NCI-H1092 (cell line): ENCODE measurements around the gene DUS4L.
"Not testable (repeated sequence)": the region's sequence is repeated elsewhere in the genome, so short reads cannot be mapped to it uniquely, and the experiment has no call there.

Source experiments
- DNase-seq: peaks from one replicate; lab custom pipeline; 2025; lab: John Stamatoyannopoulos, UW

The DUS4L gene

GRCh38 chr7:107563775-107564552 lies at the start of gene DUS4L, which contains the start of gene COG5:
DUS4L (plus strand) TSS chr7:107563971; CDS start chr7:107567071, 3,100 bp downstream.
COG5 (minus strand) TSS chr7:107563920; CDS start chr7:107563896, 24 bp downstream.
- DNase-seq: peak; percentile 83

- no peak for DNase-seq
Measured at GRCh38 chr7:107526672-107527071, 37.1 kb upstream of the DUS4L start.

DNA sequence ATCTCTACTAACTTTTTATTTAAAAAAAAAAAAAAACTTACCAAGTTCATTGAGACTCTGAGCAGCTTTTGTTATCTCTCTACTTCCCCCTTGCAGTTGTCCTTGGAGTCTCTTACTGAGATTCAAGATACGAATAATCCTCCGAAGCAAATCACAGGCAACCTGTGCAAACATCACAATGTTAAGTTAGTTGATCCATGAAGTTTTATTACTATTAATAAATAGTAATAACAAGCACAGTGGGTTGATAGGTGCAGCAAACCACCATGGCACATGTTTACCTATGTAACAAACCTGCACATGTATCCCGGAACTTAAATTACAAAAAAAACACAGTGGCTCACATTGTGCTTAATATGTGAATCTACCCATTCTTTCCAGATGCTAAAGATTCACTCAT lies 36.6 kb upstream of the DUS4L start:
- no peak for DNase-seq

DNA sequence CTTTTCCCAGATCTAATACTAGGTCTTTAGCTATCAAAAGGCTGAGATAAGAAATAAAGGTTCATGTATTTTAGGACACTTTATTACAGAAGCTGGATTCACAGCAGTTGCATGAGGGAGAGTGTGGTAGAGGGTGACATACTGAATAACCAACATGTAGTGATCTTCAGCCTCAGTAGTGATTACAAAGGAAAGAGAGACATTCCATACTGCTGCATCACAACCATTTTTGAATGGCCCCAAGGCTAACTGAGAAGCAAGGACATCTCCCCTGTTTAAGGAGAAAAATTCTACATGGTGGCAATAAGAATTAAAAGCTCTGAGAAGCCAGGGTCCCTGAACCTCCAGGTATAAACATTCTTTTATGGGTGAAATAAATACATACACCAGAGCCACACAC lies 35.3 kb upstream of the DUS4L start:
- DNase-seq: no peak

DNA sequence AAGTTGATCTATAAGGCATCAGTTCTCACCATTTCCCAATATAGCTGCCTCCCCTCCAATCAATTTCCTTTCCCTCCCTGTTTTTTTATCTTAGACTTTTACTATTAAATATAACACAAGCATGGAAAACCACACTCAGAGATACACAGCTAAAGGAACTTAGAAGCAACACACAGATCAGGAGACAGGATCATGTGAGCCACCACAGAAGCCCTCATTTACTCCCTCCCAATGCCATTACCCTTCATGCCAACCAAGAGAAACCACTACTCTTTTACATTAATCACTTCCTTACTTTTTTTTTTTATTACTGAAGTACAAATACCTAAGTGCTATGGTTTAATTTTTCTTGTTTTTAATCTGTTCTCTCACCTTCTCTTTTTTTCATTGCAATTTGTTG lies 33.0 kb upstream of the DUS4L start:
- no peak for DNase-seq

DNA sequence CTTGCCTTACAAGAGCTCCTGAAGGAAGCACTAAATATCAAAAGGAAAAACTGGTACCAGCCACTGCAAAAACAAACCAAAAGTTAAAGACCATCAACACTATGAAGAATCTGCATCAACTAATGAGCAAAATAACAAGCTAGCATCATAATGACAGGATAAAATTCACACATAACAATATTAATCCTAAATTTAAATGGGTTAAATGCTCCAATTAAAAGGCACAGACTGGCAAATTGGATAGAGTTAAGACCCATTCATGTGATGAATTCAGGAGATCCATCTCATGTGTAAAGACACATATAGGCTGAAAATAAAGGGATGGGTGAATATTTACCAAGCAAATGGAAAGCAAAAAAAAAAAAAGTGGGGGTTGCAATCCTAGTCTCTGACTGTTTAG lies 29.6 kb upstream of the DUS4L start:
- DNase-seq: no peak

DNA sequence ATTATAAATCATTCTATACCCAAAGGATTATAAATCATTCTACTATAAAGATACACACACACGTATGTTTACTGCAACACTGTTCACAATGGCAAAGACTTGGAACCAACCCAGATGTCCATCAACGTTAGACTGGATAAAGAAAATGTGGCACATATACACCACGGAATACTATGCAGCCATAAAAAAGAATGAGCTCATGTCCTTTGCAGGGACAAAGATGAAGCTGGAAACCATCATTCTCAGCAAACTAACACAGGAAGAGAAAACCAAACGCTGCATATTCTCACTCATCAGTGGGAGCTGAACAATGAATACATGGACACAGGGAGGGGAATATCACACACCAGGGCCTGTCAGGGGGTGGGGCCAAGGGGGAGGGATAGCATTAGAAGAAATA lies 26.5 kb upstream of the DUS4L start:
- DNase-seq: not testable (repeated sequence)

DNA sequence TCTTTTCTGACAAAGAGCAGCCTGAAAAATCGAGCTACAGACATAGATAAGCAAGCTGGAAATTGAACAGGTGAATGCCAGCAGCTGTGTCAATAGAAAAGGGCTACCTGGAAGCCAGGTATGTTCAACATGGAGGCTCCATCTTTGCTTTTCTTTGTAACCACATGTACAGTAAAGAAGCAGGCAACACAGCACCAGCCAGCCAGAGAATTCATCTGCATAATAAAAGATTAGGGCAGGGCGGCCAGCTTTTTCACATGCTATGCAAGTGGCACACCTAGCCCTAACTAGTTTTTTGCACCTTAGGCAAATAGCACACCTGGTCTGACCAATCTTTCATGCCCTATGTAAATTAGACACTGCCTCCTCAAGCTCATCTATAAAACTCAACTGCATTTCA lies 25.8 kb upstream of the DUS4L start:
- peak; percentile 16 for DNase-seq

GRCh38 chr7:107543338-107543993 lies 20.3 kb upstream of the DUS4L start:
- no peak for DNase-seq

DNA sequence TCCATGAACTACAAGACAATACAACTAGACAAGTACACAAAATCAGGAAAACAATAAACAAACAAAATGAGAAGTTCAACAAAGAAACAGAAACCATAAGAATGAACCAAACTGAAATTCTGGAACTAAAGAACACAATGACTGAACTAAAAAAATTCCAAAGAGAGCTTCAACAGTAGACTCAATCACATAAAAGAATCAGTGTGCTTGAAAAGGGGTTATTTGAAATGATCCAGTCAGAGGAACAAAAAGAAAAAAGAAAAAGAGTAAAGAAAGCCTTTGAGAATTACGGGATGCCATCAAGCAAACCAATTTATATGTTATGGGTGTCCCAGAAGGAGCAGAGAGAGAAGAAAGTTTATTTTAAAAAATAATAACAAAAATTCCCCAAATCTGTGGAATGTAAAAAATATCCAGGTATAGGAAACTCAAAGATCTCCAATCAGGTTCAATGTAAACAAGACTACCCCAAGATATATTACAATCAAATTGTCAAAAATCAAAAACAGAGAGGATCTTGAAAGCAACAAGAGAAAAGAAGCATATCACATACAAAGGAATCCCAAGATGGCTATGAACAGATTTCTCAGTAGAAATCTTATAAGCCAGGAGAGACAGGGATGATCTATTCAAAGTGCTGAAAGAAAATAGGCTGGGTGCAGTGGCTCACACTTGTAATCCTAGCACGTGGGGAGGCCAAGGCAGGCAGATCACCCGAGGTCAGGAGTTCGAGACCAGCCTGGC lies 18.8 kb upstream of the DUS4L start:
- no peak for DNase-seq

- no peak for DNase-seq
Measured at GRCh38 chr7:107551936-107552335, 11.8 kb upstream of the DUS4L start.

- DNase-seq: no peak
Measured at GRCh38 chr7:107555893-107556292, 7.9 kb upstream of the DUS4L start.

DNA sequence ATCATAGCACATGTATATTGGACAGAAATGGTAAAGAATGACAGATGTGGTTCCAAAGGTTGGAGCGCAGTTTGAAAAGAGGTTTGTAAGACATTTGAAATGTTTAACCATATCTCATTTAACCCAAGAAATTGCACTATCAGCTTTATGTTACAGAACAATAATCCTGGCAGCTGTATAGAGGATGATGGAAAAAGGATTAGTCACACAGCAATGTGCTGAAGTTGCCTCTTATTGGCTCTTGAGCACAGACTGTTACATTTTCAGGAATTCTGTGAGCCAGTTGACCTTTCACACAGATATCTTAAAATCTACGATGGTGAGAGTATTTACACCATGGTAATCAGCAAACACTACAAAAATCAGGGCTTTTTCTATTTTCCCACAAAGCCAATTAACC lies 3.9 kb upstream of the DUS4L start:
- no peak for DNase-seq

- no peak for DNase-seq
Measured at GRCh38 chr7:107560898-107561516, 2.8 kb upstream of the DUS4L start.

DNA sequence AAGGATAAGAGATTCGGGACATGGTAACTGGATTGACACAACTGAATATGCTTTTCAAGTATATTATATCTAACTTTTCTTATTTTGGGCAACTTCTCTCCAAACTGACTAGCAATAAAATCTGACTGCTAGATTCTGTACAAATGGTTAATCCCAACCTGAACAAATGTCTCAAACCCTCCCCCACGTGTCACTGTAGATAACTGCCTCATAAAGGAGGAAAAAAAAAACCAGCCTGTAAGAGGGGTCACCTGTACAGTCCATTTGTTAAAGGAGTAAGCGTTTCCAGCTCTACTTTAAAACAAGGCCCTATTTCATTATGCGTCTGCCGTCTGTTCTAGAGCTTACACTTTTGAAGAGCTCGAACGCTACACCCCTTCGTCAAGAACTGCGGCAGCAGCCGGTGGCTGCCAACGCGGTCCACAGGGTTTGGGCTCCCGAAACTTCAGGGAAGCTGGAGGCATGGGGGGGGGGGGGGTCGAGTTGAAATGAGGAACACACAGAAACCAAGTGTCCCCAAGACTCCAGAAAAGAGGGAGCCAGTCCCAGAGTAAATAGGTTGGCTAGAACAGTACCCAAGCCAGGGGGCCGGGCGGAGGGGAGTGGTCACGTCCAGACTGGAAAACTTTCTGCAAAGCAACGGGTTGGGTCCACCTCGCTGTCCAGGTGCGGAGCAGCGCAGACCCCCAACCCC lies 543 bp upstream of the DUS4L start:
- DNase-seq: peak; percentile 36

GRCh38 chr7:107564553-107565298 lies 955 bp downstream of the DUS4L start:
- no peak for DNase-seq

GRCh38 chr7:107570298-107570697 lies 6.5 kb downstream of the DUS4L start:
- no peak for DNase-seq

- no peak for DNase-seq
Measured at GRCh38 chr7:107573537-107573936, 9.8 kb downstream of the DUS4L start.

DNA sequence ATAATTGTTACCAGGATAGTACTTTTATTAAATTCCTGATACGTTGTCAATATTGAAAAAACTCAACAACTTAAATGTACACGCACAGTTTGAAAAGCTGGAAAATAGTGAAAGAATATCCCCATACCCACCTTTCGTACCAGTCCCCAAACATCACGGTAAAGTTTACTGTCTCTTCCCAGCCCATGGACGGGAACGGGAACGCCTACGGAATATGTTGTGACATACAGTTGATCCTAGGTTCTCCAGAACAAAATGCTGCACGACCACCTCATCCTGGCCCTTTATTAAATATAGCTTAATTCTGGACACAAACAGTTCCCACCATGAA lies 15.7 kb downstream of the DUS4L start:
- no peak for DNase-seq

DNA sequence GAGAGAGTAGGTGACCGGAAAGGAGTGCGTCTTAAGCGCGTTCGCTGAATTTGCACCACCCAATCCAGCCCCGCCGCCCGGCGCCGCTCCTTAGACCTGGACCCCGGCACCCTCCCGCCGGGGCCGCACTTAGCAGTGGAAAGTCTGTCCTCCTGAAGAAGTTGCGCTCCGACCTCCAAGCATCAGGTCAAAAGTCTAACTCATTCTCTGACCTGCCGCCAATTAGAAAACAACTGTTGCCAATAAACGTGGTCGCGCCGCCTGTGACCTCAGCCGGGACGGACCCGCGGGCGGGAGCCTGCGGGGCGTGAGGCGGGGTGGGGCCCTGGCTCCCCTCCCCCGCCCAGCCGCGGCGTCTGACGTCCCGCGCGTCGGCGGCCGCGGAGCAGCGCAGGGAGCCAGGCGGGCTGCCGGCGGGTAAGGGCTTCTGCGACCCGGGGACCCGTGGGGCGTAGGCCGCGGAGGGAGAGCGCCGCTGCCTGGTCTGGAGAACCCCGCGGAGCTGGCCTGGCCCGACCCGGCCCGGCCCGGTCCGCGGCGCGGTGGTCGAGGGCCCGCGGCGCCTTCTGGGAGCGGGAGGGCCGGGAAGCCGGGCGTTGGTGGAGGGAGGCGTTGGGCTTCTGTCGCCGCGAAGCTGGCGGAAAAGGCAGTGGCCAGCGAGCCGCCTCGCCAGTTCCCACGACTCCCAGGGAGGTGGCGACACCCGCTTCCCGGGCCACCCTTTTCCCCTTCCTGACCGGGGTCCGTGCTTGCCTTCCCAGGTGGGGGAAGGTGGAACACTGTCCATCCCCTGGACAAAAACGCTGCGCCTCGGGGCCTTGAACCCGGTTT lies 16.3 kb downstream of the DUS4L start, which contains the start of gene BCAP29:
BCAP29 (plus strand) TSS at position 362 of the 831 bp plus-strand sequence. CDS start 527 bp downstream, outside the sequence.
- peak; percentile 46 for DNase-seq
